Gastroesophageal sphincter (tissue), 4 donors: Measurements from ENCODE around the gene DEPDC5. TPM values are rescaled to one million over a fixed set of nuclear protein-coding genes. Genes with fewer than 3 reads are reported as not detected.

ENCODE experiments used
- ATAC-seq: fragments of 150-250 bp; one replicate; pipeline ENCODE4 v1.9.1; 2016; ENCODE audit warnings: mild to moderate bottlenecking, moderate library complexity
- H3K27ac ChIP-seq, 4 donors: fragments of 200-600 bp; sonication (generic) in 3 of 4; 1 replicate in 3 of 4; 2 replicates in 1 of 4; pipeline ENCODE4 v1.5.1; 2016 to 2019
- H3K27me3 ChIP-seq: fragments of 200-600 bp; sonication (generic); one replicate; pipeline ENCODE4 v1.5.1; 2019
- H3K36me3 ChIP-seq, 2 donors: fragments of 200-600 bp; sonication (generic); one replicate each; pipeline ENCODE4 v1.5.1; 2019; ENCODE audit warnings: control low read depth in 1 of 2
- H3K4me1 ChIP-seq, 3 donors: fragments of 200-600 bp; sonication (generic); 1 replicate in 2 of 3; 2 replicates in 1 of 3; pipeline ENCODE4 v1.5.1; 2016 to 2019; ENCODE audit warnings: control low read depth in 2 of 3
- H3K4me3 ChIP-seq, 2 donors: fragments of 200-600 bp; sonication (generic); one replicate each; pipeline ENCODE4 v1.5.1; 2019; ENCODE audit warnings: mild to moderate bottlenecking in 1 of 2, moderate library complexity in 1 of 2
- H3K9me3 ChIP-seq, 3 donors: fragments of 200-600 bp; sonication (generic); one replicate each; pipeline ENCODE4 v1.5.1; 2017 to 2019; ENCODE audit warnings: control low read depth in 2 of 3
- CTCF ChIP-seq, 4 experiments: fragments of 200-600 bp in 2 of 4; fragments of 450-650 bp in 2 of 4; sonication (generic) in 1 of 4; IDR thresholded peaks; one replicate each; pipeline ENCODE4 v1.5.1; 2017 to 2019; ENCODE audit warnings: antibody characterized with exemption in 4 of 4, mild to moderate bottlenecking in 2 of 4, moderate library complexity in 2 of 4
- EP300 ChIP-seq: sonication (generic); formaldehyde crosslinking; IDR thresholded peaks from one replicate; pipeline ENCODE4 v1.6.1; 2017; ENCODE audit warnings: antibody characterized with exemption, mild to moderate bottlenecking
- POLR2A ChIP-seq, 2 donors: fragments of 450-650 bp; IDR thresholded peaks; one replicate each; pipeline ENCODE4 v1.6.1; 2017; ENCODE audit warnings: antibody characterized with exemption in 2 of 2, mild to moderate bottlenecking in 2 of 2, moderate library complexity in 1 of 2
- POLR2AphosphoS5 ChIP-seq: sonication (generic); formaldehyde crosslinking; IDR thresholded peaks from one replicate; pipeline ENCODE4 v1.6.1; 2017; ENCODE audit warnings: antibody characterized with exemption
- WGBS, 2 donors: methylation state at CpG; one replicate each; pipeline ENCODE4 v1.1.5; 2018; ENCODE audit warnings: low coverage in 1 of 2; 5-methylcytosine and 5-hydroxymethylcytosine counted together
- total RNA-seq, 4 donors: library from RNA; depleted of rRNA; stranded (reverse); fragments of >200 nt; gene quantifications; one replicate each; pipeline ENCODE4 v1.1.0, GENCODE V29; 2016

Gene DEPDC5
- total RNA-seq, 4 donors from 2014 or later, result 10.5 to 27.9 (median 16.0) TPM

GRCh38 chr22:31848411-31848810, 94.6 kb downstream of the DEPDC5 start:
- no CpG with 5 or more reads among the region's 1 CpG for WGBS, 2 donors
- Histone ChIP-seq H3K36me3 (peaks cover 0 to 99% of the 10 kb centered on the region in 2 donors), H3K4me3 (no peak overlapping the region)

GRCh38 chr22:31850135-31850534, 96.3 kb downstream of the DEPDC5 start:
- no peak for TF ChIP-seq EP300
- TF ChIP-seq POLR2AphosphoS5, result no peak
- TF ChIP-seq POLR2A (IDR thresholded peaks at IDR 0.05), result no peak
- no peak for TF ChIP-seq CTCF (IDR thresholded peaks at IDR 0.05)
- Histone ChIP-seq H3K9me3 (no peaks in the 10 kb centered on the region), H3K36me3 (peaks cover 0 to 99% of the 10 kb centered on the region in 2 donors), H3K4me1 (no peaks in the 10 kb centered on the region), H3K27me3 (no peaks in the 10 kb centered on the region), H3K4me3 (no peak overlapping the region), H3K27ac (no peak overlapping the region)
- WGBS, 2 donors, result 92 to 93% methylated on average over 3 of the region's 3 CpGs
- no peak for ATAC-seq

More at GRCh38 chr22:31848411-31848810, 94.6 kb downstream of the DEPDC5 start:
- no peak for TF ChIP-seq POLR2AphosphoS5
- TF ChIP-seq POLR2A (IDR thresholded peaks at IDR 0.05), result no peak
- TF ChIP-seq EP300, result no peak
- TF ChIP-seq CTCF (IDR thresholded peaks at IDR 0.05), result no peak
- H3K9me3 ChIP-seq, result no peaks in the 10 kb centered on the region
- no peaks in the 10 kb centered on the region for H3K27me3 ChIP-seq
- no peak for ATAC-seq
- no peak overlapping the region for H3K27ac ChIP-seq
- H3K4me1 ChIP-seq, result no peaks in the 10 kb centered on the region

DNA sequence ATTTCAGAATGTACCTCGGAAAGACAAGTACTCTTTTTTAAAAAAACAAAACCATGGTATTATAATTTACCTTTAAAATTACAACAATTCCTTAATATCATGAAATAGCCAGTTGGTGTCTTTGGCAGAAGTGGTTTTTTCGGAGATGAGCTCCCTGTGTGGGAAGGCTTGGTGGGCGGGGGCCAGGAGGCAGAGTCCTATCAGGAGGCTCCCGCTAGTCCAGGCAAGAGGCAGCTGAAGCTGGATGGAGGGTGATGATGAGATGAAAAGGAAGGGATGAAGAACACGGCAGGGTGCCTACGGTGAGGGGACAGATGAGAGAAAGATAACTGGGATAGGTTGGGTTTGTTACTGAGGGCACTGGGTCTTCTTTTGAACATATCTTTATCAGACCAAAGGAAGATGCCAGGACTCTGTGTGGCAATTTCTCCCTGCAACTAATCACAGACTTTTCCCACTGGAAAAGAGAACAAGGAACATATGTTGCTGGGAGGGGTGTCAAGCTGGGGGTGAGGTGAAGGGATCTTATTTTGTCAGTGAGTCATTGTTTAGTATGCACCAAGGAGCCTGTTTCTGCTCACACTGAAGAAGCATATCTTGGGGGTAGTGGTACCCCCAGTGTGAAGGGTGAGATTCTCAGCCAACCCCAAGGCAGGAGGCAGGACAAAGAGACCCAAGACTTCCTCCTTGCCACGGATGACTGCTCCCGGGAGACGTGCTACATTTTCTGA, 99.0 kb downstream of the DEPDC5 start:
- no peak for ATAC-seq
- H3K27ac ChIP-seq, result no peak overlapping the region
- H3K4me3 ChIP-seq, result no peak overlapping the region
- no peaks in the 10 kb centered on the region for H3K9me3 ChIP-seq
- H3K4me1 ChIP-seq, result no peaks in the 10 kb centered on the region
- WGBS, 2 donors, result 87 to 90% methylated on average over 7 to 9 of the region's 9 CpGs
- TF ChIP-seq CTCF (IDR thresholded peaks at IDR 0.05) (no peak), POLR2A (IDR thresholded peaks at IDR 0.05) (no peak), EP300 (no peak)
- peaks cover 0 to 95% of the 10 kb centered on the region in 2 donors for H3K36me3 ChIP-seq
- H3K27me3 ChIP-seq, result no peaks in the 10 kb centered on the region

DNA sequence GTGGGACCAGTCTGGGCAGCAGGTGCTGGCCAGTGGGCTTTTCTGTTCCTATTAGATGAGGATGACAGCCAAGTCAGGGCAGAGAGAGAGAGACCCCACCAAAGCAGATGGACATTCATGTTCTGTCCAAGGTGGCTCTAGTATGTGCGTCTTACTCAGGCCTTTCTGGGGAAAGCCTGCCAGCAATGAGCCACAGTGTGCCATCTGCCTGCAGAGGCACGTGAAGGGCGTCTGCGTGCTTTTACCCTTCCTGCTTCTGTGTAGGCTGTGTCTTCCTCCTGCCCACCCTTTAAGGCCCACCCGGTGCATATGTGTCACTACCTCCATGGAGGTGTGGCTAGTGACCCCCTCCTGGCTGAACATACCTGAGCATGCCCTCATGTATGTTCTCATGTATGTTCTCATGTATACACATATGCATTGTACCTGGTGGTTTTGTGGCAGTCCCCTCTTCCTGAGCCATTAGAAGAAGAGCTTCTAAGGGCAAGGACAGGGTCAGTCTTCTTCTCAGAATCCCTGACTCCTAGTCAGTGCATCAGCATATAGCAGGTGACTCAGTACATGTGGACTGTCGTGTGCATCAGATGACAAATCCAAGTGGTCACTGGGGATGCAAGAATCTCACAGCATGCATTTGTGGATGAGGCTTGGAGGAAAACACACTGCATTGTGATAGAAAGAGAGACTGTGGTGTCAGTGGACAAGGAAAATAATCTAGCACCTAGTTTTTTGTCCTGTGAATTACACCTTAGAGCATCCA, 100.1 kb downstream of the DEPDC5 start:
- H3K27ac ChIP-seq, result no peak overlapping the region
- H3K9me3 ChIP-seq, result no peaks in the 10 kb centered on the region
- peaks cover 0 to 89% of the 10 kb centered on the region in 2 donors for H3K36me3 ChIP-seq
- WGBS, 2 donors, result 80 to 100% methylated on average over 1 to 2 of the region's 6 CpGs
- ATAC-seq, result no peak
- no peaks in the 10 kb centered on the region for H3K27me3 ChIP-seq
- no peaks in the 10 kb centered on the region for H3K4me1 ChIP-seq
- H3K4me3 ChIP-seq, result no peak overlapping the region
- TF ChIP-seq EP300 (no peak), POLR2A (IDR thresholded peaks at IDR 0.05) (no peak), CTCF (IDR thresholded peaks at IDR 0.05) (no peak), POLR2AphosphoS5 (no peak)

DNA sequence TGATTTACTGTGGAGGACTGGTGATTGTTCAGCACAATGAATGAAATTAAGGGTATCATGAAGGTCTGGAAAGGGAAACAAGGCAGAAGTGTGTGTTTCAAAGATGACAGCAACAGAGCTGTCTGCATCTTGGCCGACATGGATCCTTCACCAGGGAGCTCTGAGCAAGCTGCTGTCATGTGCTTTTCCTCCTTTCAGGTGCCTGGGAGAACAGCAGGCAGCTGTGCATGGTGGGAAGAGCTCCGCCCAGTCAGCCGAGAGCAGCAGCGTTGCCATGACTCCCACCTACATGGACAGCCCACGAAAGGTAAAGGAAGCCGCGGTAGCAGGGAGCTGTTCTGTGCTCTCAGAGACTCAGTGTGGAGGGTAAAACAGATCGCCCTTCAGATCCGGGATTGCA, 103.4 kb downstream of the DEPDC5 start:
- H3K36me3 ChIP-seq, result peaks cover 0 to 85% of the 10 kb centered on the region in 2 donors
- H3K4me1 ChIP-seq, result no peaks in the 10 kb centered on the region
- H3K9me3 ChIP-seq, result no peaks in the 10 kb centered on the region
- no peaks in the 10 kb centered on the region for H3K27me3 ChIP-seq
- WGBS, 2 donors, result 54 to 60% methylated on average over 1 to 7 of the region's 9 CpGs
- no peak for ATAC-seq
- H3K27ac ChIP-seq, result no peak overlapping the region
- TF ChIP-seq POLR2AphosphoS5 (no peak), POLR2A (IDR thresholded peaks at IDR 0.05) (no peak), CTCF (IDR thresholded peaks at IDR 0.05) (no peak), EP300 (no peak)
- no peak overlapping the region for H3K4me3 ChIP-seq
